HG03095 (cell line): ENCODE data around the gene C19orf38.
"Not testable (repeated sequence)": the region's sequence is repeated elsewhere in the genome, so short reads cannot be mapped to it uniquely, and the experiment has no call there.

Experiments
- ATAC-seq: cut with Tn5 transposase; IDR thresholded peaks from one replicate; pipeline ENCODE4 v1.9.1; 2021; ENCODE audit warnings: moderate library complexity; ENCODE audit not compliant: unreplicated experiment

The C19orf38 gene

DNA sequence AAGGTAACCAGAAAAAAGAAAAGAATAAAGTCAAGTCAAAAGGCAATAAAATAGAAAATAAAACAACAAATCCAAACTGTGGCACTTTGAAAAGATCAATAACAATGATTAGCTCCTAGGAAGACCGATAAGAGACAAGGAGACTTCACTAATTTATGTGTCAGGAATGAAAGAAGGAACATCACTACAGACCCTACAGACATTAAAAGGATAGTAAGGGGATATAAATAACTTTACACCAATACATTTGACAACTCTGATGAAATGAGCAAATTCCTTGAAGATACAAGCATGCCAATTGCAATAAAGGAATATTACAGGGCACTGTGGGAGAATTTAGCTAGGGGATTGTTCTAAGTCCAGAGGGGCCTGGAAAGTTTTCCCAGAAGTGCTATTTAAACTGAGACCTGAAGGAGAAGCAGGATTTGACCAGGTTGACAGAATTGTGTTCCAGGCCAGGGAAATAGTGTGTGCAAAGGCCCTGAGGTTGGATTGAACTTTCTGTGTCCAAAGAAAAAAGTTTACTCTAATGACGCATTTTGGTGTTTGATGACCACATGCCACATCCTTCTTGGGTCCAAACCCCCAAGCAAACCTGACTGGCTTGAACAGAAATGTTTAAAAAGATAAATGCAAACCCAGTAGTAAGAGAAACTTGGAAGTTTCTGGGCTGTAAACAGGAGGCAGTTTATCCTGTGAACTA lies 1.6 kb upstream of the C19orf38 start:
- ATAC-seq, result no peak

DNA sequence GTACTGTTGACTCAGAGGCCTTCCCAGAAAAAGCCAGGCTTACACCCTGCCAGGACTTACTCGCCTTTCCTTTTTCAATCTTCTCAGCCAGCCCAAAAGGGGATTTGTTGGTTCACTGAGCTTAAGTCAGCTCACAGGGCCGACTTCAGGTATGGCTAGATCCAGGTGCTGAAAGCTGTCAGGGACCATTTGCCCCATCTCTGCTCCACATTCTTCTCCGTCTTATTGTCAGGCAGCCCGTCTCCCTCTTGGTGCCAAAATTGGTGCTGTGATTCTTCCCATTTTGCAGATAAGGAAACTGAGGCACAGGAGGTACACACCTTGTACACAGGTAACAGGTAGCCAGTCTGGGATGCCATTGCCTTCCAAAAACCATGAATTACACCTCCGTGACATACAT lies 2.4 kb downstream of the C19orf38 start:
- ATAC-seq, result no peak

- ATAC-seq, result no peak
These were observed 4.0 kb downstream of the C19orf38 start for GRCh38 chr19:10852098-10852800.

GRCh38 chr19:10852941-10853340 lies 4.7 kb downstream of the C19orf38 start:
- ATAC-seq, result no peak

DNA sequence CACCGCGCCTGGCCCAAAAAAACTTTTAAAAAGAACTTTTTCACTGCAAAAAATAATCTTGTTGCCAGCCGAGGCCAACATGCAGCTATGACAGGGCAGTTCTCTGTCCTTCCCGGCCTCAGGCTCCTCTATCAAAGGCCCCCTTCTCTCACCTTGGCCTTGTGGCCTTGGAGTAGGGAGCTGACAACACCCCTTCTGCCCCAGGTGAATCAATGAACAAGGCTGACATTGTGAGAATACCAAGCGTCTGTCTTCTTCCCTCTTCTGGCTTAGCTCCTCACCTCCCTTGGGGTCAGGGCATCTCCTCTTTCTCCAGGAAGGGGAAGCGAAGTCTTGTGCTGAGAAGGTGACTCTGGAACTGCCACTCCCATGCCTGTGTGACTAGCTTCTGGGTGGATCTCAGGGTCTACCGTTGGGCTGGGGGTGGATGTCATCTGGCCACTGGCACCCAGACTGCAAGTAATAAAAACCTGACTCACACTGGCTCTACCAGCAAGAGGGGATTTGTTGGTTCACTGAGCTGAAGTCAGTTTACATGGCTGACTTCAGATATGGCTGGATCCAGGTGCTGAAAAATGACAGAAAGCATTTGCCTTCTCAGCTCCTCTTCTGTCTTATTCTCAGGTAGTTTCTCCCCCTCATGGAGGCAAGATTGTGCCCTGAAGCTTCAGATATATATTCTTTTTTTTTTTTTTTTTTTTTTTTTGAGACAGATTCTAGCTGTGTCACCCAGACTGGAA lies 6.3 kb downstream of the C19orf38 start:
- ATAC-seq, result no peak

DNA sequence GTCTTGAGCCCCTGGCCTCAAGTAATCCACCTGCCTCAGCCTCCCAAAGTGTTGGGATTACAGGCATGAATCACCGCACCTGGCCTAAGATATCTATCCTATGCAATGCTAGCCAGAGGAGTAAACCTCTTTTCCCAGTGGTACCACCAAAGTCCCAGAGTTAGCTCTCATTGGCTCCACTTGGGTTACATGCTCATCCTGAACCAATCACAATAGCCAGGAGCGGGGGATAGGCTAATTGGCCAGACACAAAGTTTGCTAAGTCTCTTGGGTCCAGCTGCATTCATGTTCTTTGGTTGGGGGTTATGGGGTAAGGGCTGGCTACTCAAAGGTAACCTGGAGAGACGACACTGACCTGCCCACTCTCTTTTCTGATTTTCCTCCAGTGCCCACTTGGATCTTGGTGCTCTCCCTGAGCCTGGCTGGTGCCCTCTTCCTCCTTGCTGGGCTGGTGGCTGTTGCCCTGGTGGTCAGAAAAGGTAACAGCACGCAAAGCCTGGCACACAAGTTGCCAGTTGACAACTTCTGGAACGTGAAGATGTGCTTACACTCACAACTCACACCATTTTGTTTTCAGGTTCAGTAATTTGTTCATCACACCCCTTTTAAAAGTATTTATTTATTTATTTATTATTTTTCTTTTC lies 7.8 kb downstream of the C19orf38 start:
- ATAC-seq, result no peak

- ATAC-seq, result not testable (repeated sequence)
These were observed 8.7 kb downstream of the C19orf38 start for GRCh38 chr19:10856899-10857298.

- ATAC-seq, result no peak
These were observed 10.1 kb downstream of the C19orf38 start for GRCh38 chr19:10858204-10858828.

DNA sequence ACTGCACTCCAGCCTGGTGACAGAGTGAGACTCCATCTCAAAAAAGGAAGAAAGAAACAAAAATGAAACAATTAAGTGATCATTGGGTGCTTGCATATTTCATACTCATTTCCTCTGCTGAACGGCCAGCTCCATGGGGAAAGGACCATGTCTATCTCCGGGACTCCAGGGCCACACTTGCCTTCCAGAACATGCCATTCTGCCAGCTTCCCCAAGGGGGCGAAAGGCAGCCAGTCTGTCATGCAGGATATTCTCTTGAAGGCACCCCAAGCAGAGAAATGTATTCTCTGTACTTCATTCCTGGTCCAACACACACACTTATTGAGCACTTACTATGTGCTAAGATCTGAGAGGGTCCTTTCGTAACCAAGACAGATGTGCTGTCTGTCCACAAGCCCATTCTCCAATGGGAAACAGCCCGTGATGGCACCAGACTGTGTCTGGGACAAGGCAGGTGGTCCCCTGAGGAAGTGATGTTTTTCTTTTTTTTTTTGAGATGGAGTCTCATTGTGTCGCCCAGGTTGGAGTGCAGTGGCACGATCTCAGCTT lies 13.0 kb downstream of the C19orf38 start:
- ATAC-seq, result no peak

DNA sequence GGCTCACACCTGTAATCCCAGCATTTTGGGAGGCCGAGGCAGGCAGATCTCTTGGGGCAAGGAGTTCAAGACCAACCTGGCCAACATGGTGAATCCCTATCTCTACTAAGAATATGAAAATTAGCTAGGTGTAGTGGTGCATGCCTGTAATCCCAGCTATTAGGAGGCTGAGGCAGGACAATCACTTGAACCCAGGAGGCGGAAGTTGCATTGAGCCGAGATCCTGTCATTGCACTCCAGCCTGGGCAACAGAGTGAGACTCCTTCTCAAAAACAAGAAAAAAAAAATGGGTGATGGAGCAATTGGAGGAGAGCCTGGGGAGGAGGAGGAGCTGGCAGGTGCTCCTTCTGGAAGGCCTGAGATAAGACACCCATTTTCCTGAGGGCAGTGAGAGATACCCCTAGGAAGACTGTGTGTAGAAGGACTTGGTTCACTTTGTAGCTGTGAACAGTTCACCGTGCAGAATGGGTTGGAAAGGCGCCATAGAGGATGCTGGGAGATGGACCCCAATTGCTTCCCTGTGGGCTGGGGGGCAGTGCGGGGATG lies 14.4 kb downstream of the C19orf38 start:
- ATAC-seq, result no peak

DNA sequence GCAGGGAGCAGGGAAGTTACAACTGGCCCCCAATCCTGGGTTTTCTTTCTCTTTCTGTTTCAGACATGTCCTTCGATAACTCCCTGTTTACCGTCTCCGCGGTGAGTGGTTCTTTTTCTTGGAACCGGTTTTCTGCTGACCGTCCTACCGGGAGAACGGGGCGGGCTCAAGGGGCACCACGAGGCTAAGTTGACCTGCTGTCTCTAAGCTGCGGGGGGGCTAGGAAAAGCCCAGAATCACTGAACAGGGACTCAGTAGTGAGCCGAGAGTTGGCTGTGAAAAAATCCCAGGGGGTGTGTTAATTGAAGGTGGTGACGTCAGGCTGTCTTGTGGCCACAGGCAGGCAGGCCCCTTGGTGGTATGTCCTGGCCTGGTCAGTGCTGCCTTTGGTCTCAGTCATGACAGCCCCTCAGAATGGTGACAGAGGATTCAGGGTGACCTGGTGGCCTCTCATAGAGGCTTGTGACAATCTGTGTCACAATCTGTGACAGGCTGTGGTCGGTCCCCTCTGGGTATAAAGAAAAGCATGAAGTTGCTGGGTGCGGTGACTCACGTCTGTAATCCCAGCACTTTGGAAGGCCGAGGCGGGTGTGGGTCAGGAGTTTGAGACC lies 15.0 kb downstream of the C19orf38 start:
- ATAC-seq, result no peak

GRCh38 chr19:10864538-10864899 lies 16.3 kb downstream of the C19orf38 start:
- no peak for ATAC-seq

DNA sequence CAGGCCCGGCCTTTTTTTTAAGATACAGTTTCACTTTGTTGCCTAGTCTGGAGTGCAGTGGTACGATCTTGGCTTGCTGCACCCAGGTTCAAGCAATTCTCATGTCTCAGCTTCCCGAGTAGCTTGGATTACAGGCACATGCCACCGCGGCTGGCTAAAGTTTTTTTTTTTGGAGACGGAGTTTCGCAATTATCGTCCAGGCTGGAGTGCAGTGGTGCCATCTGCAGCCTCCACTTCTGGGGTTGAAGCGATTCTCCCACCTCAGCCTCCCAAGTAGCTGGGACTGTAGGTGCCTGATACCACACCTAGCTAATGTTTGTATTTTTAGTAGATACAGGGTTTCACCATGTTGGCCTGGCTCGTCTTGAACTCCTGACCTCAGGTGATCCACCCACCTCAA lies 18.3 kb downstream of the C19orf38 start:
- ATAC-seq, result no peak

DNA sequence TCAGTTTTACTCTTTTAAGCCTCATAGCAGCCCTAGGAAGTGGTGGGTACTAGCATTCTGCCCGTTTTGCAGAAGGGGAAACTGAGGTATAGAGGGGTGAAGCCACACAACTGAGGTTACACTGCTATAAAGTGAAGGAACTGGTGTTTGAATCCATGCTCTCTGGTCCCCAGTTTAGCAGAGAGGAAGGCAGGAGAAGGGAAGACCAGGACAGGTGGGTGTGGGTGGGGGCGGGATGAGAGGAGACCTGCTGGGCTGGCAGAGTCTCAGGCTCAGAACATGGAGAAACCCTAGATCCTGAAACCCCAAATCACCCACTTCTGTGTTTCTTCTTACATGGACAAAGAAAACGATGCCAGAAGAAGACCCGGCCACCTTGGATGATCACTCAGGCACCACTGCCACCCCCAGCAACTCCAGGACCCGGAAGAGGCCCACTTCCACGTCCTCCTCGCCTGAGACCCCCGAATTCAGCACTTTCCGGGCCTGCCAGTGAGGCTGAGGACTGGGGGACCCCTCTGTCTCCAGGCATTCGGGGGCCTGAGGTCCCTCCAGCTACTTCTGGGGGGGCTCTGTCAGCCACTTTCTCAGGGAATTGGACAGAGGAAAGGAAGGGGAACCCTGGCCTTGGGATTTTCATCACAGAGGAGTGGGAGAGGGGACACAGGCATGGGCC lies 20.8 kb downstream of the C19orf38 start:
- ATAC-seq, result no peak

- not testable (repeated sequence) for ATAC-seq
These were observed 21.7 kb downstream of the C19orf38 start for GRCh38 chr19:10869872-10870311.

GRCh38 chr19:10870501-10870954 lies 22.3 kb downstream of the C19orf38 start:
- no peak for ATAC-seq

- peak; percentile 63 for ATAC-seq
These were observed 22.9 kb downstream of the C19orf38 start, which contains the start of gene CARM1 for GRCh38 chr19:10870955-10871603. Gene CARM1, plus strand, starts transcription at chr19:10871553. Its CDS starts 150 bp downstream, at chr19:10871703.

GRCh38 chr19:10871711-10872545 lies 23.7 kb downstream of the C19orf38 start:
- peak; percentile 2 for ATAC-seq
